ENCODE results near the gene ERRFI1. TPM values are rescaled to one million over a fixed set of nuclear protein-coding genes. Genes with fewer than 3 reads are reported as not detected.
"Not testable (repeated sequence)": the region's sequence is repeated elsewhere in the genome, so short reads cannot be mapped to it uniquely, and the experiment has no call there.

The ERRFI1 gene
- total RNA-seq, 4 donors from 2014 or later: 108 to 313 (median 204) TPM

DNA sequence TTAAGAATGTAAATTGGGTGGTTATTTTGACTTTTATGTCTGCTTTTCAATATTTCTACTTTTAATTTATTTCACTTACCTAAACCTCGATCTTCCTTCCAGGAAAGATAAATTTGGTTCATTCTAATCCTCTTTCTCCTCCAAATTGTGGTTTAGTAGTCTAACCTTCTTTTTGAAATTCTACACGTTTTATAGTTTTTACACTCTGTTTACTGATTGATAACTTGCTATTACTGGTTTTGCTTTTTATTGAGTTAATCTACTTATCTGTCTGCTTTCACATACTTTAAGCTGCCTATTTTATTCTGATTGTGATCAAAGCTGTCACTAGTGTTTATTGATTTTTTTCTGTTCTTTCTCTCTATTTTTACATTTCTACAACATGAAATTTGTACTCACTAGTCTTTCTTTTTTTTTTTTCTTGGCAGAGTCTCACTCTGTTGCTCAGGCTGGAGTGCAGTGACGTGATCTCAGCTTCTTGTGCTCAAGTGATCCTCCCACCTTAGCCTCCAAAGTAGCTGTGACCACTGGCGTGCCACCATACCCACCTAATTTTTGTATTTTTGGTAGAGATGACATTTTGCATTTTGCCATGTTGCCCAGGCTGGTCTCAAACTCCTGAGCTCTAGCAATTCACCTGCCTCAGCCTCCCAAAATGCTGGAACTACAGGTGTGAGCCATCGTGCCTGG lies 27.9 kb upstream of the ERRFI1 start:
- DNase-seq (ENCODE audit: low spot score): no peak
- no peak for ATAC-seq (ENCODE audit: low FRiP score)
- TF ChIP-seq, protein P1, sequence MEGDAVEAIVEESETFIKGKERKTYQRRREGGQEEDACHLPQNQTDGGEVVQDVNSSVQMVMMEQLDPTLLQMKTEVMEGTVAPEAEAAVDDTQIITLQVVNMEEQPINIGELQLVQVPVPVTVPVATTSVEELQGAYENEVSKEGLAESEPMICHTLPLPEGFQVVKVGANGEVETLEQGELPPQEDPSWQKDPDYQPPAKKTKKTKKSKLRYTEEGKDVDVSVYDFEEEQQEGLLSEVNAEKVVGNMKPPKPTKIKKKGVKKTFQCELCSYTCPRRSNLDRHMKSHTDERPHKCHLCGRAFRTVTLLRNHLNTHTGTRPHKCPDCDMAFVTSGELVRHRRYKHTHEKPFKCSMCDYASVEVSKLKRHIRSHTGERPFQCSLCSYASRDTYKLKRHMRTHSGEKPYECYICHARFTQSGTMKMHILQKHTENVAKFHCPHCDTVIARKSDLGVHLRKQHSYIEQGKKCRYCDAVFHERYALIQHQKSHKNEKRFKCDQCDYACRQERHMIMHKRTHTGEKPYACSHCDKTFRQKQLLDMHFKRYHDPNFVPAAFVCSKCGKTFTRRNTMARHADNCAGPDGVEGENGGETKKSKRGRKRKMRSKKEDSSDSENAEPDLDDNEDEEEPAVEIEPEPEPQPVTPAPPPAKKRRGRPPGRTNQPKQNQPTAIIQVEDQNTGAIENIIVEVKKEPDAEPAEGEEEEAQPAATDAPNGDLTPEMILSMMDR (IDR thresholded peaks at IDR 0.05): no peak

DNA sequence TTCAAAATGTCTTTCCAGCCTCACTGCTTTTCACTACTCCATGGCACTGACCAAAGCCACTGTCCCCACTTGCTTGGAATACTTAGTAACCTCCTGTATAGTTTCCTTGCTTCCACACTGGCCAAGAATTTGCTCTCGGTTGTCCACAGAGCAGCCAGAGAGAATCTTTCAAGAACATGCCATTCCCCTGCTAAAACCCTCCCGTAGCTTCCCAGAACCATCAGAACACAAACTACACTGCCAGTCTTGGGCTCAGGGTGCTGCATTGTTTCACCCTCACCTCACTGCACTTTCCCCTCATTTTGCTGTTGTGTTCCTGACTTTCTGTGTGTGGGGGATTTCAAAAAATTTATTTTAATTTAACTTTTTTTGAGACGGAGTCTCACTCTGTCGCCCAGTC lies 25.5 kb upstream of the ERRFI1 start:
- TF ChIP-seq, protein P1 (IDR thresholded peaks at IDR 0.05): no peak
- ATAC-seq (ENCODE audit: low FRiP score) (no peak), DNase-seq (ENCODE audit: low spot score) (no peak)

DNA sequence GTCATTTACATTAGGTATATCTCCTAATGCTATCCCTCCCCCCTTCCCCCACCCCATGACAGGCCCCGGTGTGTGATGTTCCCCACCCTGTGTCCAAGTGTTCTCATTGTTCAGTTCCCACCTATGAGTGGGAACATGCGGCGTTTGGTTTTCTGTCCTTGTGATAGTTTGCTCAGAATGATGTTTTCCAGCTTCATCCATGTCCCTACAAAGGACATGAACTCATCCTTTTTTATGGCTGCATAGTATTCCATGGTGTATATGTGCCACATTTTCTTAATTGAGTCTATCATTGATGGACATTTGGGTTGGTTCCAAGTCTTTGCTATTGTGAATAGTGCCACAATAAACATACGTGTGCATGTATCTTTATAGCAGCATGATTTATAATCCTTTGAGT lies 23.1 kb upstream of the ERRFI1 start:
- not testable (repeated sequence) for ATAC-seq (ENCODE audit: low FRiP score); DNase-seq (ENCODE audit: low spot score)

DNA sequence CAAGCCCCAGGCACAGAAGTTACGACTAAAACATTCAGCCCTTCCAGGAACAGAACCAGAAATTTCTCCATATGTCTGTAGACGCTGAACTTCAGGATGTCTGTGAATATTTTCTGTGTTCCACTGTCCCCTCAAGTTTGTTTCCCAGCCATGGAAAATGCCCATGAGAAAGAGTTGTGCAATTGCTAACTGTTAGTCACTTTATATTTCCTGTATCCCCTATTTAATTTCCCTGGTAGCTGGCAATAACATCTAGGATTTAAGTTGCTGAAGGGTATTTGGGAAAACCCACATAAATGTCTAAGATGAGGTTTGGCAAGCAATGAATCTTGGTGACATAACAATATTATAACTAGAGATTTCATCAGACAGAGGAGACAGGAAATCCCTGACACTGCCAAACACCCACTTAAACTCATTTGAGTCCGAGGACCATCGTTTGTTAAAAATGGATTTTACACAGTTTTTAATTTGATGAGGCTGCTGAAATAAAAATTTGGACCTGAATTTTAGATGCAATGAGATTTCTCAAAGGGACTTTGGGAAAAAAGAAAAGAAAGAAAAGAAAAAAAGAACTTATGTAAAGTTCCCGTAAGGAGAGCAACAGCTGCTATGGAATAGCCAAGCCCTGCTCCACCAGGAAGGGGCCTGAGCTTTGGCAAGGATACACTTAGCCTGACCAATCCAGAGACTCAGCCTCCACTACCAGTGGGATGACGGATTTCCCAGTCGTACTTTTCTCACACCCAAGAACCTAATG lies 21.8 kb upstream of the ERRFI1 start:
- ATAC-seq (ENCODE audit: low FRiP score) (peak; percentile 53), DNase-seq (ENCODE audit: low spot score) (no peak)
- TF ChIP-seq, protein P1 (IDR thresholded peaks at IDR 0.05): no peak

DNA sequence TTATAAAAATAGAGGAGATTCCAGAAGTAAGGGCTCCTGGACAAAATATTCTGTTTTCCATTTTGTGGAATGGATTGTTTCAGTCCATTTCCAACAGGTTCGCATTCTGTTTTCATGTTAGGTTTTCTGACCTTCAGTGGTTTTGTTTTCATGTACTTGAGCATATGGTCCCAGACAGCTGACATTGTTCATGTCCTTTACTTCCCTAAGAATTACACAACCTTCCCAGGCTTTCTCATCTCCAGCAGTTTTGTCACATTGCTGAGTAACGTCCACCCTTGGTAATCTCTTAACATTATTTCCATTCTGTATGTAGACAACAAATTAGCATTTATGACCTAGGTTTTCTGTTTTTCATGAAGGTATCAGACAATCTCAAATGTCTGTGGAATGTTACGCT lies 21.0 kb upstream of the ERRFI1 start:
- no peak for ATAC-seq (ENCODE audit: low FRiP score)
- TF ChIP-seq, protein P1 (IDR thresholded peaks at IDR 0.05): no peak

DNA sequence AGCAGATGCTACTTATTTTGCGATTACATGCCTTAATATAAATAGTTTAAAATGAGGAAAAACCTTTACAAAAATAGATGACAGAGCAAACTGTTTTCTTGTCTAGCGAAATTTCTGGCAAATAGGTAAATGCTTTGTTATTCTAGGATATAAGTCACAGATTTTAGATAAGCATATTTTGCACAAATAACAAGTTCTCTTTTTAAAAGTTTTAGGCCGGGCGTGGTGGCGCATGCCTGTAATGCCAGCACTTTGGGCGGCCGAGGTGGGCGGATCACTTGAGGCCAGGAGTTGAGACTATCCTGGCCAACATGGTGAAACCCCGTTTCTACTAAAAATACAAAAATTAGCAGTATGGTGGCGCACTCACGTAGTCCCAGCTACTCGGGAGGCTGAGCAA lies 20.3 kb upstream of the ERRFI1 start:
- TF ChIP-seq, protein P1 (IDR thresholded peaks at IDR 0.05): no peak
- no peak for DNase-seq (ENCODE audit: low spot score)
- no peak for ATAC-seq (ENCODE audit: low FRiP score)

More for the DNA sequence above, 21.0 kb upstream of the ERRFI1 start:
- DNase-seq (ENCODE audit: low spot score): no peak

DNA sequence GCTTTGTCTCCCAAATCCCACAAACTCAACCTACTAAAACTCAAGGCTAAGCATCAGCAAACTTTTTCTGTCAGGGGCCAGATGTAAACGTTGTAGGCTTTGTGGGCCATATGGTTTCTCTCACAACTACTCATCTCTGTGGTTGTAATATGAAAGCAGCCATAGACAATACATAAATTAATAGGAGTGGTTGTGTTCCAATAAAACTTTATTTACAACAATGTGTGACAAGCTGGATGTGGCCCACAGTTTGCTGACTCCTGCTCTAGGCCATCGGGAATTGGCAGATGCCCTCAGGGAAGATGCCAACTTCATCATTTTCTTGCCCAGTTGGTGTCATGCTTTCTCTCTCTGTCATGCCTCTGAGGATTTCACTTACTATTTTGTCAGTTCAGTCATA lies 17.5 kb upstream of the ERRFI1 start:
- DNase-seq (ENCODE audit: low spot score) (no peak), ATAC-seq (ENCODE audit: low FRiP score) (no peak)
- TF ChIP-seq, protein P1 (IDR thresholded peaks at IDR 0.05): no peak
